ENCODE measurements around the gene ZFPM1.
A peak's percentile ranks its signal among the peaks of the same experiment; 100 is the strongest.

The ZFPM1 gene

GRCh38 chr16:88455610-88456355, 2.7 kb downstream of the ZFPM1 start:
- Histone ChIP-seq H3K4me3 (peak overlapping the region; percentile 91), H3K27ac (peak overlapping the region in 1 of 2 donors; percentile 53)
- TF ChIP-seq CTCF (IDR thresholded peaks at IDR 0.05) = no peak
- DNase-seq (ENCODE audit: low spot score) = no peak

DNA sequence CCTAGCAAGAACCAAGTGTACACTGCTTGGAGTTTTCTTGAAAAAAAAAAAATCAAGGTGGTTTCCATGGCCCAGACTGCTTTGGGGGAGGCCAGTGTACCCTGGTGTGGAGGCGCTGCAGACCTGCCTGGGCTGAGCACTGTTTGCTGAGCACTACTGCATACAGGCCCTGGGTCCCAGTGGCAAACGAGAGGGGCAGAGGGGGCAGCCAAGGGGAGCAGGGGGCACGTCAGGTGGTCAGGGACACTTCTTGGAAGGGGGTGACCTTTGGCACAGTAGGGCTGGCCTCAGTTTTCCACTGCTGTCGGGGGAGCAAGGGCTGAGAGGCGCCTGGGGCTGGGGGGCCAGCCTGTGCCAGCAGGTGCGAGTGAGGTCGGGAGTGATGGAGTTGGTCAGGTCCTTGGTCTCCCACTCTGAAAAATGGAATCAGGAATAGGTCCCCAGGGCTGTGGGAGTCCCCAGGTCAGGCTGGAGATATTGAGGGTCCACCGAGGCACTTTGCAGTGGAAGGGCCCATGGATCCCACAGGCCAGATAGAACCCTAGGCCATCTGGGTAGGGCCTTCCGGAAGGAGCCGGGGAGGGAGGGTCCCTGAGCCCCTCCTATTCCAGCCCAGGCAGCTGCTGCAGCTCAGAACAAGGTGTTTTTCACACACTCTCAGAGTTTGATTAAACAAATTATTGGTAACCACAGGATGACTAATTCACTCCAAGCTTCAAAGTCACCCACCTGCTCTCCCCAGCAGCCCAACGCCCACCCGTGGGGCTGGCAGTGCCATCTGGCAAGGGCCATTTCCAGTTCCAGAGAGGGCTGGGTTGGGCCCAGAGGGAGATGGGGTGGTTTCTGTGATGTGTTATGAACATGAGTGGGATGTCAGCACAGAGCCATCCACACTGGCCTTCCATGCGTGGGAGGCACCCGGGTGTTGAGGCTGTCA, 3.5 kb downstream of the ZFPM1 start:
- no peak for DNase-seq (ENCODE audit: low spot score)
- H3K27ac ChIP-seq = no peak overlapping the region
- peak overlapping the region; percentile 91 for H3K4me3 ChIP-seq
- TF ChIP-seq CTCF (IDR thresholded peaks at IDR 0.05) = no peak

- no peak for TF ChIP-seq CTCF (IDR thresholded peaks at IDR 0.05)
- Histone ChIP-seq H3K27ac (no peak overlapping the region), H3K4me3 (no peak overlapping the region)
- no peak for DNase-seq (ENCODE audit: low spot score)
Measured at GRCh38 chr16:88458039-88458772, 5.1 kb downstream of the ZFPM1 start.

GRCh38 chr16:88458773-88459235, 5.7 kb downstream of the ZFPM1 start:
- Histone ChIP-seq H3K4me3 (no peak overlapping the region), H3K27ac (no peak overlapping the region)
- DNase-seq (ENCODE audit: low spot score) = no peak
- no peak for TF ChIP-seq CTCF (IDR thresholded peaks at IDR 0.05)

DNA sequence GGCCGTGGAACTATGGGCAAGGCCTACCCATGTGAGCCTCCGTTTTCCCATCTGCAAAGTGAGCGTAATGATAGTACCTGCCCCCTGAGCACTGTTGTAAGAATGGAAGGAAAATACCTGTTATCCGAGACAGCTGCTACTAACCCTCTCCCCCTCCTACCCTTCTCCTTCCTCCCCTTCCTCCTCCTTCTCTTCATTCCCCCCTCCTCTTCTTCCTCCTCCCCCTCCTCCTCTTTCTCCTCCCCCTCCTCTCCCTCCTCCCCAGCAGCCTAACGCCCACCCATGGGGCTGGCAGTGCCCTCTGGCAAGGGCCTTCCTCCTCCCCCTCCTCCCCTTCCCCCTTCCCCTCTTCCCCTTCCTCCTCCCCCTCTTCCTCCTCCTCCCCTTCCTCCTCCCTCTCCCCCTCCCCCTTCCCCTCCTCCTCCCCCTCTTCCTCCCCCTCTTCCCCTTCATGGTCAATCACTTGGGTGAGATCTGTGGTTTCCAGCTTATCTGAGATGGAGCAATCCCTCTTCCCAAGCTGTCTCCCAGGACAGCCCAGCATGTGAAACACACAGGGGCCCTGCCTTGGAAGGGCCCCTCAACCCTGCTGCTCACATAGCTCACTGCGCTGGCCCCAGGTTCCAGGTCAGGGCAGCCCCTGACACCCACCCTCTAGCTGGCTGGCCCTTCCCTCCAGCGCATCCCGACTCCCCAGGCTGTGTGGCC, 6.4 kb downstream of the ZFPM1 start:
- no peak for TF ChIP-seq CTCF (IDR thresholded peaks at IDR 0.05)
- no peak overlapping the region for H3K4me3 ChIP-seq
- no peak overlapping the region for H3K27ac ChIP-seq
- no peak for DNase-seq (ENCODE audit: low spot score)

Data from coronary artery (tissue), 2 donors.